Measurements from ENCODE around the gene L3MBTL3. TPM values are rescaled to one million over a fixed set of nuclear protein-coding genes. Genes with fewer than 3 reads are reported as not detected.

The L3MBTL3 gene
- total RNA-seq, 1 experiment from 2014 or later: 4.7 TPM

- no peak overlapping the region for H3K4me3 Mint-ChIP-seq
- Histone ChIP-seq H3K23ac (ENCODE audit: insufficient read length, low read depth, low read length) (no peak overlapping the region), H3K79me1 (ENCODE audit: insufficient read depth, low read depth, low read length, poor library complexity, severe bottlenecking) (no peaks in the 10 kb centered on the region), H3K79me2 (ENCODE audit: insufficient read depth, low read length) (no peaks in the 10 kb centered on the region), H2BK5ac (ENCODE audit: insufficient read length, low read length) (no peak overlapping the region), H2AK5ac (ENCODE audit: insufficient read length, low read length) (no peak overlapping the region), H3K23me2 (ENCODE audit: insufficient read length, low read depth, low read length, poor library complexity, severe bottlenecking) (no peaks in the 10 kb centered on the region), H3K14ac (ENCODE audit: insufficient read depth, low read length) (no peak overlapping the region), H3K56ac (ENCODE audit: insufficient read length, low read depth, low read length) (no peak overlapping the region), H3K18ac (ENCODE audit: insufficient read length, low read depth, low read length) (no peak overlapping the region), H3K9me3 (ENCODE audit: control insufficient read depth, low read depth, low read length) (no peaks in the 10 kb centered on the region), H4K8ac (replicated peaks; ENCODE audit: insufficient read length, low read depth, low read length) (no peak overlapping the region), H3T11ph (ENCODE audit: low read length) (no peak overlapping the region), H4K20me1 (ENCODE audit: control insufficient read depth, insufficient read depth, insufficient read length) (no peaks in the 10 kb centered on the region), H4K5ac (ENCODE audit: insufficient read length, low read depth, low read length) (no peak overlapping the region), H3K9ac (ENCODE audit: extremely low read depth, insufficient read length, low read length) (no peak overlapping the region), H2AFZ (ENCODE audit: low read length) (no peak overlapping the region), H3K4me1 (ENCODE audit: insufficient read depth, low read length) (no peaks in the 10 kb centered on the region; the same call in 1 of the 2 replicates), H3K4me2 (ENCODE audit: insufficient read depth, insufficient read length, low read length) (no peak overlapping the region), H3K4ac (ENCODE audit: low read depth, low read length) (no peak overlapping the region), H3K27me3 (ENCODE audit: insufficient read depth, low read length) (no peaks in the 10 kb centered on the region), H4K91ac (ENCODE audit: insufficient read length, low read depth, low read length) (no peak overlapping the region), H2BK120ac (ENCODE audit: low read depth, low read length, poor library complexity, severe bottlenecking) (no peak overlapping the region), H2BK20ac (ENCODE audit: low read depth, low read length, poor library complexity, severe bottlenecking) (no peak overlapping the region), H2BK12ac (ENCODE audit: insufficient read length, low read depth, low read length) (no peak overlapping the region), H2BK15ac (ENCODE audit: low read depth, low read length) (no peak overlapping the region), H3K27ac (ENCODE audit: insufficient read length, low read depth, low read length) (no peak overlapping the region)
- no peak for TF ChIP-seq CTCF (conservative IDR thresholded peaks at IDR 0.05)
- peaks cover 0 to 5% of the 10 kb centered on the region in 2 experiments; a peak in 2 of 5 replicates for H3K9me3 Mint-ChIP-seq
- H3K27ac Mint-ChIP-seq: no peak overlapping the region
- WGBS (ENCODE audit: extremely low coverage, insufficient read length, low lambda C conversion rate): no CpG with 5 or more reads among the region's 4 CpGs
- DNase-seq: no peak
- H3K36me3 Mint-ChIP-seq (ENCODE audit: insufficient read depth in 1 of 3, low read depth in 3 of 3): peaks cover 0 to 4% (median 0%) of the 10 kb centered on the region in 3 experiments; a peak in 1 of 7 replicates
- peaks cover 3 to 11% of the 10 kb centered on the region in 2 experiments for H3K4me1 Mint-ChIP-seq
- H3K27me3 Mint-ChIP-seq (ENCODE audit: low read depth): peaks cover 2% of the 10 kb centered on the region; the same call in 1 of the 2 replicates
Measured at GRCh38 chr6:130008236-130008873, 10.0 kb upstream of the L3MBTL3 start.
